Measurements from ENCODE around the gene UBE2J2.

Gene UBE2J2

GRCh38 chr1:1294250-1294890, 20.7 kb upstream of the UBE2J2 start:
- Mint-ChIP-seq H3K27me3 (peaks cover 2% of the 10 kb centered on the region), H3K4me1 (peaks cover 11% of the 10 kb centered on the region), H3K27ac (no peak overlapping the region), H3K36me3 (peaks cover 1% of the 10 kb centered on the region), H3K4me3 (no peak overlapping the region), H3K9me3 (no peaks in the 10 kb centered on the region)
- DNase-seq (ENCODE audit: low spot score in 2 of 2) (no peak), ATAC-seq (ENCODE audit: low read depth) (no peak)

GRCh38 chr1:1293263-1294249, 19.9 kb upstream of the UBE2J2 start:
- H3K4me1 Mint-ChIP-seq, result peaks cover 11% of the 10 kb centered on the region
- no peak overlapping the region for H3K4me3 Mint-ChIP-seq
- no peak overlapping the region for H3K27ac Mint-ChIP-seq
- DNase-seq (ENCODE audit: low spot score in 2 of 2) (no peak), ATAC-seq (ENCODE audit: low read depth) (no peak)
- no peaks in the 10 kb centered on the region for H3K9me3 Mint-ChIP-seq
- peaks cover 1% of the 10 kb centered on the region for H3K36me3 Mint-ChIP-seq
- H3K27me3 Mint-ChIP-seq, result peaks cover 2% of the 10 kb centered on the region

GRCh38 chr1:1292851-1293250, 19.2 kb upstream of the UBE2J2 start:
- H3K36me3 Mint-ChIP-seq, result peaks cover 1% of the 10 kb centered on the region
- no peaks in the 10 kb centered on the region for H3K9me3 Mint-ChIP-seq
- H3K27ac Mint-ChIP-seq, result no peak overlapping the region
- peaks cover 11% of the 10 kb centered on the region for H3K4me1 Mint-ChIP-seq
- H3K4me3 Mint-ChIP-seq, result no peak overlapping the region
- no peak for ATAC-seq (ENCODE audit: low read depth)
- no peak for DNase-seq (ENCODE audit: low spot score in 2 of 2)
- peaks cover 2% of the 10 kb centered on the region for H3K27me3 Mint-ChIP-seq

- H3K27me3 Mint-ChIP-seq, result peaks cover 2% of the 10 kb centered on the region
- no peak overlapping the region for H3K4me3 Mint-ChIP-seq
- ATAC-seq (ENCODE audit: low read depth) (no peak), DNase-seq (ENCODE audit: low spot score in 2 of 2) (no peak)
- no peaks in the 10 kb centered on the region for H3K9me3 Mint-ChIP-seq
- no peak overlapping the region for H3K27ac Mint-ChIP-seq
- H3K36me3 Mint-ChIP-seq, result peaks cover 1% of the 10 kb centered on the region
- peaks cover 11% of the 10 kb centered on the region for H3K4me1 Mint-ChIP-seq
Observed at GRCh38 chr1:1292442-1292779, 18.8 kb upstream of the UBE2J2 start.

- H3K27me3 Mint-ChIP-seq, result peaks cover 2% of the 10 kb centered on the region
- no peaks in the 10 kb centered on the region for H3K9me3 Mint-ChIP-seq
- DNase-seq (ENCODE audit: low spot score in 2 of 2) (peak; percentile 70 to 73), ATAC-seq (ENCODE audit: low read depth) (peak; percentile 95)
- peaks cover 1% of the 10 kb centered on the region for H3K36me3 Mint-ChIP-seq
- H3K27ac Mint-ChIP-seq, result peak overlapping the region; percentile 41
- H3K4me1 Mint-ChIP-seq, result peaks cover 11% of the 10 kb centered on the region
- no peak overlapping the region for H3K4me3 Mint-ChIP-seq
Observed at GRCh38 chr1:1291548-1292441, 18.1 kb upstream of the UBE2J2 start.

GRCh38 chr1:1291023-1291528, 17.4 kb upstream of the UBE2J2 start:
- DNase-seq (ENCODE audit: low spot score in 2 of 2), result no peak
- H3K36me3 Mint-ChIP-seq, result peaks cover 1% of the 10 kb centered on the region
- H3K27ac Mint-ChIP-seq, result no peak overlapping the region
- H3K27me3 Mint-ChIP-seq, result peaks cover 2% of the 10 kb centered on the region
- ATAC-seq (ENCODE audit: low read depth), result no peak
- no peaks in the 10 kb centered on the region for H3K9me3 Mint-ChIP-seq
- peaks cover 11% of the 10 kb centered on the region for H3K4me1 Mint-ChIP-seq
- no peak overlapping the region for H3K4me3 Mint-ChIP-seq

- ATAC-seq (ENCODE audit: low read depth), result peak; percentile 30
- H3K27me3 Mint-ChIP-seq, result peaks cover 2% of the 10 kb centered on the region
- H3K4me1 Mint-ChIP-seq, result peaks cover 11% of the 10 kb centered on the region
- no peak overlapping the region for H3K4me3 Mint-ChIP-seq
- peak overlapping the region; percentile 86 for H3K27ac Mint-ChIP-seq
- H3K36me3 Mint-ChIP-seq, result peaks cover 1% of the 10 kb centered on the region
- no peaks in the 10 kb centered on the region for H3K9me3 Mint-ChIP-seq
- peak; percentile 57 to 69 for DNase-seq (ENCODE audit: low spot score in 2 of 2)
Observed at GRCh38 chr1:1290238-1290731, 16.6 kb upstream of the UBE2J2 start.

GRCh38 chr1:1287288-1288110, 13.8 kb upstream of the UBE2J2 start:
- H3K27ac Mint-ChIP-seq, result no peak overlapping the region
- ATAC-seq (ENCODE audit: low read depth) (no peak), DNase-seq (ENCODE audit: low spot score in 2 of 2) (no peak)
- H3K36me3 Mint-ChIP-seq, result no peaks in the 10 kb centered on the region
- H3K9me3 Mint-ChIP-seq, result no peaks in the 10 kb centered on the region
- H3K27me3 Mint-ChIP-seq, result peaks cover 5% of the 10 kb centered on the region
- H3K4me1 Mint-ChIP-seq, result peaks cover 17% of the 10 kb centered on the region
- H3K4me3 Mint-ChIP-seq, result no peak overlapping the region

- peaks cover 11% of the 10 kb centered on the region for H3K4me1 Mint-ChIP-seq
- H3K36me3 Mint-ChIP-seq, result no peaks in the 10 kb centered on the region
- H3K9me3 Mint-ChIP-seq, result no peaks in the 10 kb centered on the region
- no peak for DNase-seq (ENCODE audit: low spot score in 2 of 2)
- H3K4me3 Mint-ChIP-seq, result no peak overlapping the region
- no peak overlapping the region for H3K27ac Mint-ChIP-seq
- no peak for ATAC-seq (ENCODE audit: low read depth)
- H3K27me3 Mint-ChIP-seq, result peaks cover 7% of the 10 kb centered on the region
Observed at GRCh38 chr1:1286313-1287261, 12.9 kb upstream of the UBE2J2 start.

- H3K4me1 Mint-ChIP-seq, result peaks cover 11% of the 10 kb centered on the region
- peaks cover 7% of the 10 kb centered on the region for H3K27me3 Mint-ChIP-seq
- no peak overlapping the region for H3K4me3 Mint-ChIP-seq
- no peak for DNase-seq (ENCODE audit: low spot score in 2 of 2)
- no peaks in the 10 kb centered on the region for H3K9me3 Mint-ChIP-seq
- no peak overlapping the region for H3K27ac Mint-ChIP-seq
- ATAC-seq (ENCODE audit: low read depth), result no peak
- H3K36me3 Mint-ChIP-seq, result no peaks in the 10 kb centered on the region
Observed at GRCh38 chr1:1285611-1286311, 12.1 kb upstream of the UBE2J2 start.

- Mint-ChIP-seq H3K27me3 (peaks cover 7% of the 10 kb centered on the region), H3K9me3 (no peaks in the 10 kb centered on the region), H3K4me3 (no peak overlapping the region), H3K4me1 (peaks cover 8% of the 10 kb centered on the region), H3K27ac (no peak overlapping the region), H3K36me3 (no peaks in the 10 kb centered on the region)
- no peak for ATAC-seq (ENCODE audit: low read depth)
- DNase-seq (ENCODE audit: low spot score in 2 of 2), result no peak
Observed at GRCh38 chr1:1285102-1285571, 11.5 kb upstream of the UBE2J2 start.

All from memory B cell (primary cell).